Activated CD8-positive, alpha-beta memory T cell treated with anti-CD3 and anti-CD28 coated beads, Interleukin-2, amount 50 U/mL, for 4 hours (primary cell): ENCODE measurements around the gene VOPP1.
"Not testable (repeated sequence)": the region's sequence is repeated elsewhere in the genome, so short reads cannot be mapped to it uniquely, and the experiment has no call there.

Experiments used
- DNase-seq: peaks from one replicate; pipeline ENCODE4 v3.0.0-alpha.2; 2020

The VOPP1 gene, protein sequence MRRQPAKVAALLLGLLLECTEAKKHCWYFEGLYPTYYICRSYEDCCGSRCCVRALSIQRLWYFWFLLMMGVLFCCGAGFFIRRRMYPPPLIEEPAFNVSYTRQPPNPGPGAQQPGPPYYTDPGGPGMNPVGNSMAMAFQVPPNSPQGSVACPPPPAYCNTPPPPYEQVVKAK

GRCh38 chr7:55572378-55573233 lies at the start of gene VOPP1:
Gene VOPP1, minus strand, starts transcription at chr7:55572502. Its CDS starts 178 bp downstream, at chr7:55572324.
- peak; percentile 63 for DNase-seq

DNA sequence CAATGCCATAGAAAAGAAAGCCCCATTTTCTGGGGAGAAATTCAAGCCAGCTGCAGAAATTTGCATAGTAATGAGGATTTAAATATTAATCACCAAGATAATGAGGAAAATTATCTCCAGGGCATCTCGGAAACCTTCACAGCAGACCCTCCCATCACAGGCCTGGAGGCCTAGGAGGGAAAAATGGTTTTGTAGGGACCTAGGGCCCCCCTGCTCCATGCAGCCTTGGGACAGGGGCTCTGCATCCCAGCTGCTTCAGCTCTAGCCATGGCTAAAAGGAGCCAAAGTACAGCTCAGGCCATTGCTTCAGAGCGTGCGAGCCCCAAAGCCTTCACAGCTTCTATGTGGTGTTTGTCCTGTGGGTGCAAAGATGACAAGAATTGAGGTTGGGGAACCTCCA lies 46.6 kb upstream of the VOPP1 start:
- no peak for DNase-seq

DNA sequence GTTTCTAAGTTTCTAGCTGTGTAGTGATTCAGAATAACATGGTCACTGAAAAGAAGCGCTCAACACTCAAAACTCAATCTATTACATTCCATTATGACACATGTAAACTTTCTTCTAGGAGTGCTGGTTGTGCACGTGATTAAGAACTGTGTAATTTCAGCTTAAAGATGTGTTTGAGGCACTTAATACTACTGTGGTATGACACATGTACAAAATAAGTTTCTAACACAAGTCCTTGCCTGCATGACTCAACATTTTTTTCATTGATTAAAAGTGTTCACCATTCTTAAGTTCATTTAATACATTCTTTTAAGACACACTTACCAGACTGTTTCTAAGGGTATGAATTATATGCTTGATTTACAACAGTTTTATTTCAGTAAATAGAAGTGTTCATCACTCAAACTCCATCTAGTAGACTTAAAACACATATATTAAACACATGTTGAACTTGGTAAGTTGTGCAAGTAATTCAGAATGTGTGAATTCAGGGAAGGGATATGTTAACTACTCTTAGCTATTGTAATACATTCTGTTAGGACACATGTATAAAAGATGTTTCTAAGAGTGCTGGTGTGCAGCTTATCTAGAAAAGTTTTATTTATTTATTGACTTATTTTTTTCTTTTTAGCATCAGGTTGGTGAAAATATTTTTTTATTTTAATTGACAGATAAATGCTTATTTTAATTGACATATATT lies 42.2 kb upstream of the VOPP1 start:
- not testable (repeated sequence) for DNase-seq

DNA sequence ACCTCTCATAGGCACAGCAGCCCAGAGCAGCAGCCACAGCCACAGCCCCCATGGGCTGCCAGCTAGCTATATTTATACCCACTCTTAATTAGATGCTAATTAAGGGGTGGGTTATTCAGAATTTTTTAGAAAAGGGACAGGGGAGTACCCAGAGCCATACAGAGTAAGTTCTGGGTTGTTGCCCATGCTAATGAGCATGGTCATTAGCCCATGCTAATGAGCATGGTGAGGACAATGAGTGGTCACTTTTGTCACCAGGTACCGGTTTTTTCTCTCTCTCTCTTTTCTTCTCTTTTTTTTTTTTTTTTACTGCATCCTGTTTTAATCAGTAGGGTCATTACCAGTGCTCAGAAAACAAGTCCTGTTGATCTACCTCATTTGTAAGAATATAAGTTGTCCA lies 37.4 kb upstream of the VOPP1 start:
- DNase-seq, result not testable (repeated sequence)

- not testable (repeated sequence) for DNase-seq
Observed at GRCh38 chr7:55605661-55606060, 33.4 kb upstream of the VOPP1 start.

- not testable (repeated sequence) for DNase-seq
Observed at GRCh38 chr7:55597944-55598499, 25.7 kb upstream of the VOPP1 start.

GRCh38 chr7:55597214-55597739 lies 25.0 kb upstream of the VOPP1 start:
- DNase-seq, result not testable (repeated sequence)

DNA sequence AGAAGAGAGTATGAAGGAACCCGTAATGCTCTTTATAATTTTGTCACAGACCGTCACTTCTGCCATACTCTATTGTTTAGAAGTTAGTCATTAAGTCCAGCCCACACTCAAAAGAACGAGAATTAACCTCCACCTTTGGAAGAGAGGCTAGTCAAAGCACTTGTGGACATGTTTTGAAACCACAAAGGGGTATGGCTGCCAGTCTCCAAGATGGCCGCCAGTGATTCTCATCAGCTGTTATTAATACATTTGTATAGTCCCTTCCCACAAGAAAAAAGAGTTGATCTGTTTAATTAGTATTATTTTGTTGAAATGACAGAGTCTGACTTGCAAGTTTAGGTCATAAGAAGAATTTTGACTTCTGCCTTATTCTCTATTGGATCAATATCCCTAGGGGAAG lies 23.2 kb upstream of the VOPP1 start:
- no peak for DNase-seq

DNA sequence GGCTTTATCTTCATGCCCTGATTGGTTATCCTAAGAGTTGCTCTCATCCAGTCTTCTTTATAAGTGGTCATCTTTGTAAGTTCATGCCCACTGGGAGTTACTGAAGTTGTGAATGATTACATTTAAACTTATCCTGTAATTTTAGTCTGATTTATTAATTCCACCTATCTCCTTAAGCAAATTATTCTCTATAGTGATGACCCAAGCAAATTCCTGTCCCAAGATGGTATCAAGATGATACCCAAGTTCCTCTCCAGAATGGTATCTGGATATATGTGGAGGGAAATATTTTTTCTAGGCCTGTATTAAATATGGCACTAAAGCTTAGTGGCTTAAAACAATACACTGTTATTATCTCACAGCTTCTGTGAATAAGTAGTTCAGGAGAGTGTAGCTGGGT lies 22.6 kb upstream of the VOPP1 start:
- DNase-seq, result no peak

- DNase-seq, result no peak
Observed at GRCh38 chr7:55594414-55594813, 22.1 kb upstream of the VOPP1 start.

DNA sequence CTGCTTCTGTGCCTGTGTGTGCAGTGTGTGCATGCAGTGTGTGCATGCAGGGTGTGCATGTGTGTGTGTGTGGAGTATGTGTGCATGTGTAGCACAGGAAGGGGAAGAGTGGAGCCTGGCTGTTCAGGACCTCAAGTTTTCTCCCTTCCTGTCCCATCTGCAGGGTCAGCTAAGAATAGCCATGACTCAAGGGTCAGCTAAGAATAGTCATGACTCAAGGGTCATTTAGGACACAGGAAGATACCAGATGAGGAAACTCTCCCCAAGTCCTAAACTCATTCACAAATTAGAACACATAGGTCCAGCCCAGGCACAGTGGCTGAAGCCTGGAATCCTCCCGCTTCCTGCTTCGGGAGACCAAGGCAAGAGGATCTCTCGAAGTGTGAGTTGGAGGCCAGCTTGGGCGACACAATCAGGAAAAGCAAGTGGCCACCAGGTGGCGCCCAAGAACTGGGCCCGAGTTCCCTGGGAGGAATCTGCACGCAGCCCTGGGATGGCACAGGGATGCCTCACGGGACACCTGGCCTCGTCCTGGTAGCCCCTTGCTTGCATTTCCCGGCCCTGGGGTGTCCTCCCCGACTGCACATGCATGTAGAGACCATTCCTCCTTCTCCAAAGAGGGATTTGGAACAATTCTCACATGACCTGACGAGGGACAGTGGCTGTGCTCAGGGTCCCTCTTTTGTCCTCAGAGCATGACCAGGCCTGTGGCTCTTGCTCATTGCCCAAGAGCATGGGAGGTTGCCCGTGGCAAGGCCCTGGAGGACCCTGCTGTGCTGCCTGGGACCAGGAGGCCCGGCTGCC lies 21.4 kb upstream of the VOPP1 start:
- peak; percentile 69 for DNase-seq

GRCh38 chr7:55593172-55593514 lies 20.8 kb upstream of the VOPP1 start:
- no peak for DNase-seq

DNA sequence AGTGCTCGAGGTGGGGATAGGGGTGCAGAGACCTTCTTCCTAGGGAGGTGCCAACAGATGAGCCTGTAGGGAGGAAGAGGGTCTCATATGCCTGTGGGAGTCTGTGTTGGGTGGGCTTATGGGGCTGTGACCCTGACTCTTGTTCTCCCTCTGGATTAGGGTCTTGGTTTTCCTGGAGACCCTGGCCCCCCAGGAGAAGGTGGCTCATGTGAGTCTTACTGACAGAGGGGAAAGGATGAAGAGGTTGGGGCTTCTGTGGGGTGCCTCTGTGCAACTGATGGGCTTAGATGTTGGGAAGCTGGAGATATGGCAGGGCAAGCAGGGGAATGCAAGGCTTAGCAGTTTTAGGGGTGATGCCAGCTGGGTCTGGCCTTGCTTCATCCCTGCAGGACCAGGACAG lies 20.2 kb upstream of the VOPP1 start:
- DNase-seq, result no peak

DNA sequence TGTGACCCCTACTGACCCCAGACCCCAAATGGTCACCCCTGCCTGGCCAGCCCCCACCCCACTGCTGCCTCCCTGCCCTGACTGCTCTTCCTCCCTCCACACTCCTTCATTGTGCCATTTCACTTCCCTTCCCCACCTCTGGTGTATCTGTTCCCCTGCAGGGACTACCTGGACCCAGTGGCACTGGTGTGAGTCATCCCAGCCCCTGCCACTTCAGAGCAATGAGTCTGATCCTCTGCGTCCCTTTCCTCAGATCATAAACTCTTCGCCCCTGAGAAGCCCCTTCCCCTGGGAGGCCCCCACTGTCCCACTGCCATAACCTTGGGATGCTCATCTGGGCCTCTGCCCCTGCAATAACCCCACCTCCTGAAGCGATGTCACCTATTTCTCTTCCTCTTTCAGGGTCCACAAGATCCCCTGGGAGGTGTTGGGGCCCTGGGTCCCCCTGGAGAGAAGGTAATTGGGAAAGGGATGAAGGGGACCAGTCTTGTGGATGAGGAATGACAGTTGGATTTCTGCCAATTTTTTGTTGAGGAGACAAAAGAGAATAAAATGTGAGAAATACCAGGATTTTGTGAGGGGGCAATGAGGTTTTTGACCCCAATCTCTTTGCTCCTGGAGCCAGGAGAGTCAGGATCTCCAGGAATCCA lies 19.1 kb upstream of the VOPP1 start:
- no peak for DNase-seq

- no peak for DNase-seq
Observed at GRCh38 chr7:55590517-55591281, 18.4 kb upstream of the VOPP1 start.

DNA sequence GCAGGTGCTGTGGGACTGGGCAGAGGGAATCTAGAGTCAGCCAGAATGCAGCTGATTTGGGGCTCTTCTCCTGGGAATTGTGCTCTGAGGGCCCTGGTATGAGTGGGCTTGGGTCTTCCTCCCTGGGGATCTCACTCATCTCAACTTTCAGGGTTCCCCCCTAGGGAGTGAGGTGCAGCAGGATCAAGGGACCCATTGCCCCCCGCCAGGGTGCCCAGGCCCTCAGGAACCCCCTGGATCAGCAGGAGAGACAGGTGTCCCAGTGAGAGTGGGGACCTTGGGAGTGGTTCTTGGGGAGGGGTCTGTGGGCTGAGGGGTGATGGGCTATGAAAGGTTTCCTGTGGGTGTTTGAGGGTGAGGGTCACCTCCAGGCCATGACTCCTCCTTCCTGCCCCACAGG lies 17.6 kb upstream of the VOPP1 start:
- DNase-seq, result no peak

- no peak for DNase-seq
Observed at GRCh38 chr7:55588976-55589604, 16.8 kb upstream of the VOPP1 start.

DNA sequence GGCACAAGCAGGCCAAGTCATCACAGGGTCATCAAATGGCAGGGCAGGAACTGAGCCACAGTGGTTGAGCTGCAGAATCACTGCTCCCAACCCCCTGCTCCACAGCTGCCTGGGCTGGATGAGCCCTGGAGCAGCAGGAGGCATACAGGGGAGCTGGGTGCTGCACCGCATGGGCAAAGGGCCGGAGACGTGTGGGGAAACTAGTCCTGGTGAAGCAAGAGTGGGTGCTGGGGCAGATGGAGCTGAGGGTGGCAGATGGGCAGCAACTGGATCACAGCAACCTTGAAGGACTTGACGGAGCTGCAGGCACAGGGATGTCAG lies 16.0 kb upstream of the VOPP1 start:
- DNase-seq, result no peak

DNA sequence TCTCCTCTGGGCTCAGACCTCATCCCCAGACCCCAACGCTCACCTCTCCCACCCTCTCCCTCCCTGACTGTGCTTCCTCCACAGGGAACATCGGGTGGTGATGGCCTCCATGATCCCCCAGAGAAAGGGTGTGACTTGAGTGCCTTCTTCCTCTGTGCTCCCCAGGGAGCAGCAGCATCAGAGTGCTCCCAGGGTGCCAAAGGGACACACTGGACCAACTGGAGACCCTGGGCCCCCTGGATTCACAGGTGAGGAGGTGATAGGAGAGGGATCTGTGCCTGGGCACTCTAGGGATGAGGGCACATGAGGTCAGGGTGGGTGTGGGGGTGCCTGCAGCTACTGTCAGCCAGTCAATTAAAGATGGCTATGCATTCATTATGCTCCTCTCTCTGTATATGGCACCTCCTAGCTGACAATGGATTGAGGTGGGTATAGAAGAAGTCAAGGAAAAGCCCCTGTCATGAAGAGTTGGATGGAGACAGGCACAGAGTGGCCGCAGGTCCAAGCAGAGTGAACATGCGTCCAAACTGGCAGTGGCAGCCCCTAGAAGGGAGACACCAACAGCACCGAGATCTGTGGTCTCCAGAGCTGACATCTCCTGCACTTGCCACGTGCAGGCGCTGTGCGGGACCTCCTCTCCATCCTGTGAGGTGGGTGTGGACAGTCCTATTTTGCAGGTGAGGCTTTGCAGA lies 15.5 kb upstream of the VOPP1 start:
- no peak for DNase-seq

GRCh38 chr7:55582656-55583055 lies 10.4 kb upstream of the VOPP1 start:
- not testable (repeated sequence) for DNase-seq
